K562 (cell line): ENCODE data around the gene KCNK3. TPM values are rescaled to one million over a fixed set of nuclear protein-coding genes. Genes with fewer than 3 reads are reported as not detected.

Experiments
- ATAC-seq: fragments of 200-7000 bp; cut with Tn5 transposase; 3 replicates; pipeline ENCODE4 v1.9.1; 2020; ENCODE audit warnings: moderate library complexity
- BruUV-seq: library from RNA; stranded (reverse); fragments of 400-500 nt; replicated peaks from 2 replicates; lab custom pipeline; 2021; lab: Mats Ljungman, UMichigan
- CTCF ChIA-PET: fragments of 300-600 bp; formaldehyde crosslinking; extraction: SDS; loops from one replicate; lab custom pipeline; 2021; ENCODE audit warnings: low intra/inter-chr PET ratio; lab: Yijun Ruan, JAX
- POLR2A ChIA-PET: fragments of 300-600, 350-650 bp; sonication (Branson Sonifier 250); formaldehyde crosslinking; extraction: SDS; loops from one replicate; lab custom pipeline; 2021; ENCODE audit warnings: antibody characterized with exemption, inconsistent platforms; lab: Yijun Ruan, JAX
- DNase-seq, 4 experiments: peaks; one replicate each; pipeline versions ENCODE4 v3.0.0 to v3.0.0-alpha.2; 2011 to 2018; ENCODE audit warnings: low spot score in 3 of 4, mixed read lengths in 3 of 4; ENCODE audit errors: extremely low read depth in 1 of 4
- FAIRE-seq: peaks from 2 replicates; lab custom pipeline; 2011; peaks lifted over from hg19 to GRCh38; lab: Jason Lieb, UNC
- H2AFZ ChIP-seq: 2 replicates; pipeline ENCODE4 v1.6.0; 2011; ENCODE audit warnings: low read depth, low read length, control low read depth, inconsistent platforms
- H3K27ac ChIP-seq: fragments of 200-600 bp; 3 replicates; pipeline ENCODE4 v1.8.0; 2011; ENCODE audit warnings: low read depth, mild to moderate bottlenecking, control low read depth, inconsistent platforms, low read length, moderate library complexity, mixed read lengths; ENCODE audit errors: extremely low read depth
- H3K27me3 ChIP-seq, 2 experiments: fragments of 300-600 bp in 1 of 2; 2 replicates in 1 of 2; 3 replicates in 1 of 2; pipeline versions ENCODE4 v1.6.0 to v1.8.0; 2011; ENCODE audit warnings: inconsistent platforms in 2 of 2, low read length in 2 of 2, mild to moderate bottlenecking in 1 of 2, mixed read lengths in 1 of 2, moderate library complexity in 1 of 2; ENCODE audit not compliant: control insufficient read depth in 2 of 2, insufficient read depth in 2 of 2
- H3K36me3 ChIP-seq: fragments of 300-600 bp; 3 replicates; pipeline ENCODE4 v1.8.0; 2011; ENCODE audit warnings: mild to moderate bottlenecking, low read length, inconsistent platforms; ENCODE audit not compliant: control insufficient read depth, insufficient read depth
- H3K4me1 ChIP-seq, 2 experiments: fragments of 200-600 bp in 1 of 2; replicated peaks in 1 of 2; 2 replicates in 1 of 2; 3 replicates in 1 of 2; pipeline versions ENCODE4 v1.5.1 to v1.8.0; 2011; ENCODE audit warnings: inconsistent platforms in 2 of 2, low read length in 2 of 2, mild to moderate bottlenecking in 1 of 2, mixed read lengths in 1 of 2, moderate library complexity in 1 of 2; ENCODE audit not compliant: control insufficient read depth in 2 of 2, insufficient read depth in 2 of 2
- H3K4me2 ChIP-seq: 2 replicates; pipeline ENCODE4 v1.6.1; 2011; ENCODE audit warnings: low read length, control low read depth, inconsistent platforms, mixed read lengths; ENCODE audit not compliant: insufficient read depth
- H3K4me3 ChIP-seq: fragments of 200-600 bp; sonication (generic), shearing (Covaris generic); 2 replicates; pipeline ENCODE4 v1.5.1; 2016; ENCODE audit warnings: control low read depth, inconsistent platforms
- H3K79me2 ChIP-seq: fragments of 200-600 bp; 3 replicates; pipeline ENCODE4 v1.8.0; 2011; ENCODE audit warnings: low read length, inconsistent platforms; ENCODE audit not compliant: control insufficient read depth, insufficient read depth
- H3K9ac ChIP-seq, 2 experiments: 2 replicates each; pipeline versions ENCODE4 v1.6.0 to v1.6.1; 2011; ENCODE audit warnings: low read depth in 2 of 2, low read length in 2 of 2, control low read depth in 1 of 2, inconsistent platforms in 1 of 2, mild to moderate bottlenecking in 1 of 2, mixed read lengths in 1 of 2; ENCODE audit not compliant: insufficient read depth in 1 of 2
- H3K9me1 ChIP-seq: one replicate; pipeline ENCODE4 v1.6.0; 2011; ENCODE audit warnings: inconsistent platforms, mild to moderate bottlenecking, low read length, moderate library complexity; ENCODE audit not compliant: control insufficient read depth, insufficient read depth
- H3K9me3 ChIP-seq: replicated peaks from 2 replicates; pipeline ENCODE4 v1.5.1; 2011; ENCODE audit warnings: low read depth, low read length, inconsistent platforms; ENCODE audit not compliant: control insufficient read depth, insufficient read depth
- H4K20me1 ChIP-seq: replicated peaks from 2 replicates; pipeline ENCODE4 v1.6.1; 2011; ENCODE audit warnings: low read length, inconsistent platforms, mixed read lengths; ENCODE audit not compliant: control insufficient read depth, insufficient read depth
- ETV6 ChIP-seq, 3 experiments: fragments of 150-350 bp in 1 of 3; sonication (generic) in 1 of 3; formaldehyde crosslinking in 1 of 3; IDR thresholded peaks; 2 replicates each; pipeline versions ENCODE4 v1.6.1 to v1.8.0; 2014 to 2022; ENCODE audit warnings: borderline replicate concordance in 2 of 3, low read depth in 2 of 3, antibody characterized with exemption in 1 of 3, low read length in 1 of 3, mild to moderate bottlenecking in 1 of 3, missing genetic modification reagents in 1 of 3
- FOXA3 ChIP-seq, 2 experiments: fragments of 450-650 bp in 1 of 2; sonication (generic) in 1 of 2; formaldehyde crosslinking; IDR thresholded peaks in 1 of 2; conservative IDR thresholded peaks in 1 of 2; 2 replicates each; pipeline versions ENCODE4 v1.4.0 to v1.8.0; 2020 to 2022; ENCODE audit warnings: mild to moderate bottlenecking in 2 of 2, missing genetic modification reagents in 1 of 2
- ZBTB8A ChIP-seq: fragments of 450-650 bp; IDR thresholded peaks from 2 replicates; pipeline ENCODE4 v1.6.1; 2018; ENCODE audit warnings: mild to moderate bottlenecking, moderate library complexity; ENCODE audit not compliant: partially characterized antibody
- ZNF316 ChIP-seq: fragments of 450-650 bp; IDR thresholded peaks from 2 replicates; pipeline ENCODE4 v1.6.1; 2016
- WGBS: fragments of 100-300 bp; shearing (Covaris generic); methylation state at CpG from one replicate; pipeline ENCODE4 v1.1.6; 2016; ENCODE audit warnings: low coverage, mixed read lengths; ENCODE audit not compliant: insufficient coverage; ENCODE audit errors: missing lambda C conversion rate; 5-methylcytosine and 5-hydroxymethylcytosine counted together
- in situ Hi-C: fragments of 300-500 bp; cut with MboI; formaldehyde crosslinking; loops from 4 replicates; pipeline ENCODE4 v1.15.0; 2018; ENCODE audit warnings: inconsistent platforms, mixed read lengths
- intact Hi-C: fragments of 100-400 bp; cut with micrococcal nuclease; formaldehyde crosslinking; loops from 2 replicates; pipeline ENCODE4 v1.14.2; 2022
- polyA plus RNA-seq, 8 experiments: library from polyadenylated mRNA; depleted of rRNA in 4 of 8; stranded (reverse) in 5 of 8; unstranded in 3 of 8; fragments of >200 nt; fragmentation: Nextera tagmentation in 2 of 8; fragmentation: Illumina TruSeq in 1 of 8; extraction: Ambion mirVana in 2 of 8; extraction: Trizol in 1 of 8; gene quantifications; 2 replicates each; pipeline versions ENCODE4 v1.2.1 to v1.2.3, GENCODE V29; 2011 to 2014; ENCODE audit warnings: inconsistent platforms in 1 of 8, missing spikeins in 1 of 8
- total RNA-seq, 7 experiments: library from RNA; depleted of rRNA in 6 of 7; stranded (reverse); fragments of >200 nt in 6 of 7; fragmentation: Illumina TruSeq in 2 of 7; extraction: Trizol in 2 of 7; gene quantifications; 2 replicates each; pipeline versions ENCODE4 v1.2.1 to v1.2.3, GENCODE V29; 2011 to 2021; ENCODE audit warnings: low replicate concordance in 1 of 7

Gene KCNK3
- total and polyA plus RNA-seq, 9 of the 15 experiments (the other 6 are each of a cell fraction or from before 2014, with no cell fraction given) = 0.01 to 0.20 (median 0.07) TPM; not detected in 5

DNA sequence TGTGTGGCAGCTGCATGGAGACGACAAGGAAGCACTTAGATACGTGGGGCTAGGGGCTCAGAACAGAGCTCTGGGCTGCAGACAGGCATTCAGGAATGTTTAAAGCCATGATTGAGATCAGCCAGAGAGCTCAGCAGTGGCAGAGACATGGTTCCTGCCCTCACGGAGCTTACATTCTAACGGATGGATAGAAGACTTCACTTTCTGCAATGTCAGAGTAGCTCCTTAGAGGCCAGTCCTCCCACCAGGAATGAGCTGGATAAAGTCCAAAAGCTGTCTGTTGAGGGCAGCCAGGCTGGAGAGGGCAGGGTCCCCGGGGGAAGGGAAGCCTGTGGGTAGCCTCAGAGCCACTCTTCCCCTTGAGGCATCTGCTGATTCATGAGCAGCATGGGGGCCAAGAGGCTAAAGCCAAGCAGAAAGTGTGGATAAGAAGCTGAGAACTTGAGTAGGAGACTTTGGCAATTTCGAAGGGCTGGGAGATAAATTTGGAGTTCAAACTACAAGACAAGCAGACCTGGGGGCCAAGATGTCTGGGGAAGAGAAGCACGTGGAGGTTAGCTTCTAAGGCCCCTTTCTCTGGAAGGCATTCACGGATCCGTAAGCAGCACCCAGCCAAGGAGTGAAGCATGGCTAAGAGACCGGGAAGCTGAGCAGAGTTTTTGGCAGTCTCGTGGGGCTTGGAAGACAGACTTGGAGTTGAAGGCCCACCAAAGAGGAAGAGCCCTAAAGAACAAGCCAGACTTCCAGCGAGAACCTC is 41.6 kb upstream of the KCNK3 start:
- no peaks in the 10 kb centered on the region for H3K79me2 ChIP-seq
- H3K27ac ChIP-seq = no peak overlapping the region
- in situ Hi-C loops = no loop called here
- DNase-seq = no peak
- peak; percentile 48 for TF ChIP-seq ZNF316
- TF ChIP-seq ETV6 (IDR thresholded peaks at IDR 0.05; ENCODE audit: borderline replicate concordance in 1 of 2, low read depth in 2 of 2, low read length in 1 of 2) = no peak
- TF ChIP-seq ETV6 (CRISPR knock-in tag; IDR thresholded peaks at IDR 0.05; ENCODE audit: borderline replicate concordance) = no peak
- H3K4me1 ChIP-seq = 0 out of 5 replicates have a peak, but pooled peaks cover 0 to 3% of the 10 kb centered on the region in 2 experiments
- H3K9ac ChIP-seq = no peak overlapping the region
- H4K20me1 ChIP-seq = no peaks in the 10 kb centered on the region
- WGBS = 0% methylated on average over 10 of the region's 12 CpGs
- intact Hi-C loops = no loop called here
- ATAC-seq = no peak
- 0 out of 2 replicates have a peak, but pooled peaks cover 2% of the 10 kb centered on the region for H3K9me3 ChIP-seq
- FAIRE-seq = no peak
- BruUV-seq = no TSS peak
- no peaks in the 10 kb centered on the region for H3K9me1 ChIP-seq
- H3K27me3 ChIP-seq = peaks cover 24 to 74% of the 10 kb centered on the region in 2 experiments
- H2AFZ ChIP-seq = no peak overlapping the region
- H3K4me2 ChIP-seq = no peak overlapping the region
- no peak overlapping the region for H3K4me3 ChIP-seq
- H3K36me3 ChIP-seq = no peaks in the 10 kb centered on the region
- ChIA-PET CTCF (no interaction called here), POLR2A (interaction anchor here (1.0 to 1.8 kb wide), 2 partner anchors 14 to 18 kb away, joined by 3 to 5 read pairs; no protein-coding TSS in a partner anchor)

DNA sequence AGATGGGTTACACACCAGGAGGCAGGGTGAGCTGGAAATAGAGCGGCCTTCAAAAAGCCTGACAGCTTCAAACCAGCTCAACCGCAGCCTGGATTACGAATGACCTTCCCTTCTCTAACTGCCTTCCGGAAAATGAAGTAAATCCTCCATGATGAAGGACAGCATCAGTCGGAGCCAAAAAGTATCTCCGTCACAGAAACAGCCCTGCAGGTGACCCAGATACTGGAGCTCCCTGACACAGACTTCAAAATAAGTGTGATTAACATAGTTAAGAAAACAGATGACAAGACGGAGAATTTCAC is 41.1 kb upstream of the KCNK3 start:
- DNase-seq (no peak), ATAC-seq (no peak), FAIRE-seq (no peak)
- intact Hi-C loops = no loop called here
- H3K79me2 ChIP-seq = no peaks in the 10 kb centered on the region
- ChIA-PET POLR2A (interaction anchor here (1.0 to 1.8 kb wide), 2 partner anchors 15 to 19 kb away, joined by 3 to 5 read pairs; no protein-coding TSS in a partner anchor), CTCF (no interaction called here)
- 0 out of 2 replicates have a peak, but pooled peaks cover 2% of the 10 kb centered on the region for H3K9me3 ChIP-seq
- H3K4me3 ChIP-seq = no peak overlapping the region
- 0 out of 5 replicates have a peak, but pooled peaks cover 0 to 3% of the 10 kb centered on the region in 2 experiments for H3K4me1 ChIP-seq
- no peak overlapping the region for H2AFZ ChIP-seq
- no peak overlapping the region for H3K4me2 ChIP-seq
- 8% methylated on average over 7 of the region's 7 CpGs for WGBS
- in situ Hi-C loops = no loop called here
- H3K27me3 ChIP-seq = peaks cover 22 to 72% of the 10 kb centered on the region in 2 experiments
- no peak overlapping the region for H3K27ac ChIP-seq
- no peak overlapping the region for H3K9ac ChIP-seq
- H4K20me1 ChIP-seq = no peaks in the 10 kb centered on the region
- no peaks in the 10 kb centered on the region for H3K9me1 ChIP-seq
- no TSS peak for BruUV-seq
- H3K36me3 ChIP-seq = no peaks in the 10 kb centered on the region
- TF ChIP-seq ZBTB8A = no peak
- no peak for TF ChIP-seq FOXA3 (CRISPR knock-in tag; conservative IDR thresholded peaks at IDR 0.05 in 1 of 2, IDR thresholded peaks at IDR 0.05 in 1 of 2)
